Endodermal cell (in vitro differentiated cells): ENCODE results near the gene CARS2. TPM values are rescaled to one million over a fixed set of nuclear protein-coding genes. Genes with fewer than 3 reads are reported as not detected.

Experiments used
- DNase-seq: peaks from one replicate; pipeline ENCODE4 v3.0.0-alpha.2; 2017
- H3K27ac ChIP-seq: 2 replicates; pipeline ENCODE4 v1.5.1; 2013; ENCODE audit warnings: mild to moderate bottlenecking, low read depth, low read length, moderate library complexity
- H3K27me3 ChIP-seq: 2 replicates; pipeline ENCODE4 v1.6.1; 2013; ENCODE audit warnings: mild to moderate bottlenecking, low read length, moderate library complexity; ENCODE audit not compliant: insufficient read depth, control insufficient read depth, poor library complexity, severe bottlenecking
- H3K36me3 ChIP-seq: 2 replicates; pipeline ENCODE4 v1.7.0; 2013; ENCODE audit warnings: mild to moderate bottlenecking, low read length, moderate library complexity; ENCODE audit not compliant: control insufficient read depth, insufficient read depth
- H3K4me1 ChIP-seq: one replicate; pipeline ENCODE4 v1.7.0; 2013; ENCODE audit warnings: low read length; ENCODE audit not compliant: control insufficient read depth, insufficient read depth
- H3K4me3 ChIP-seq: 2 replicates; pipeline ENCODE4 v1.5.1; 2013; ENCODE audit warnings: mild to moderate bottlenecking, low read length, moderate library complexity
- H3K9ac ChIP-seq: 2 replicates; pipeline ENCODE4 v1.6.1; 2013; ENCODE audit warnings: mild to moderate bottlenecking, low read length, moderate library complexity; ENCODE audit not compliant: poor library complexity, severe bottlenecking; ENCODE audit errors: extremely low read depth
- H3K9me3 ChIP-seq: 2 replicates; pipeline ENCODE4 v1.6.1; 2013; ENCODE audit warnings: mild to moderate bottlenecking, low read length, moderate library complexity; ENCODE audit not compliant: control insufficient read depth
- H3K27ac Mint-ChIP-seq: 2 replicates; pipeline ENCODE4 v1.8.0; 2020; ENCODE audit warnings: mixed read lengths
- H3K27me3 Mint-ChIP-seq: 2 replicates; pipeline ENCODE4 v1.8.0; 2021; ENCODE audit warnings: mild to moderate bottlenecking, mixed read lengths; ENCODE audit not compliant: insufficient read depth
- H3K36me3 Mint-ChIP-seq: 2 replicates; pipeline ENCODE4 v1.8.0; 2020; ENCODE audit warnings: low read depth, mixed read lengths
- H3K4me1 Mint-ChIP-seq: 2 replicates; pipeline ENCODE4 v1.8.0; 2020; ENCODE audit warnings: mixed read lengths
- H3K4me3 Mint-ChIP-seq: 2 replicates; pipeline ENCODE4 v1.8.0; 2020; ENCODE audit warnings: mild to moderate bottlenecking, moderate library complexity, mixed read lengths
- H3K9me3 Mint-ChIP-seq: 2 replicates; pipeline ENCODE4 v1.8.0; 2020; ENCODE audit warnings: mild to moderate bottlenecking, mixed read lengths
- CTCF ChIP-seq: fragments of 200-600 bp; sonication (generic); conservative IDR thresholded peaks from 2 replicates; pipeline ENCODE4 v1.5.0; 2021; ENCODE audit warnings: antibody characterized with exemption, mild to moderate bottlenecking
- WGBS, 2 experiments: methylation state at CpG; one replicate each; pipeline versions ENCODE4 v1.1.5 to v1.1.7; 2013; ENCODE audit warnings: missing lambda C conversion rate in 2 of 2, mixed read lengths in 1 of 2; ENCODE audit not compliant: insufficient coverage in 1 of 2, insufficient read length in 1 of 2; 5-methylcytosine and 5-hydroxymethylcytosine counted together
- total RNA-seq, 2 donors: library from RNA; stranded (reverse); fragmentation: NEBNext Ultra II Directional in 1 of 2; extraction: Animal tissue kit (Norgen Biotek cat#: 25700) in 1 of 2; gene quantifications; 2 replicates in 1 of 2; 3 replicates in 1 of 2; pipeline ENCODE4 v1.2.1, GENCODE V29; 2021

The CARS2 gene
- total RNA-seq, 2 donors from 2014 or later: 53.0 to 53.2 TPM

DNA sequence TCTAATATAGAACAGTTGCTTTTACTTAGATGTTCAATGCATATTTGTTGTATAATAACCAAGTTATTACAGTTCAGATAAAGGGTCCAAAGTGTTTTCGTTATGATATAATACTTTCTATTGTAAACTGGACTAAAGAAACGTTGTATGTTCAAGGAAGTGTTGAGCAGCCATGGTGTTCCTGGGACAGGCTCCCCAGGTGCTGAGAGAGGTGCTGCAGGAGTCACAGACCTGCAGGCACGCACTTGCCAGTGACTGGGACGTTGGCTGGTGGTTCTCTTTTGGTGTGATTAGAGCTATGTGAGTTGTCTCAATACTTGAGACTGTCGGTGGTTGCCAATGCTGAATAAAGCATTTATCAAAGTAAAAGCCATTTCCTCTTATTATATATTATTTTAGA lies 17.1 kb upstream of the CARS2 start:
- Histone ChIP-seq H3K4me1 (no peaks in the 10 kb centered on the region), H3K27ac (no peak overlapping the region), H3K9me3 (no peaks in the 10 kb centered on the region), H3K4me3 (no peak overlapping the region), H3K9ac (no peak overlapping the region), H3K36me3 (peaks cover 38% of the 10 kb centered on the region), H3K27me3 (no peaks in the 10 kb centered on the region)
- no peak for DNase-seq
- H3K4me3 Mint-ChIP-seq: no peak overlapping the region
- H3K27ac Mint-ChIP-seq: no peak overlapping the region
- TF ChIP-seq CTCF: no peak
- peaks cover 25% of the 10 kb centered on the region for H3K36me3 Mint-ChIP-seq
- 87% methylated on average over 3 to 4 of the region's 5 CpGs for WGBS, 2 experiments
- H3K9me3 Mint-ChIP-seq: no peaks in the 10 kb centered on the region
- H3K4me1 Mint-ChIP-seq: peaks cover under 1% of the 10 kb centered on the region
- H3K27me3 Mint-ChIP-seq: no peaks in the 10 kb centered on the region

GRCh38 chr13:110719036-110719710 lies 13.3 kb upstream of the CARS2 start:
- Histone ChIP-seq H3K4me3 (no peak overlapping the region), H3K36me3 (peaks cover 38% of the 10 kb centered on the region), H3K4me1 (no peaks in the 10 kb centered on the region), H3K9me3 (no peaks in the 10 kb centered on the region), H3K27me3 (no peaks in the 10 kb centered on the region), H3K9ac (no peak overlapping the region), H3K27ac (no peak overlapping the region)
- WGBS, 2 experiments: 96 to 97% methylated on average over 52 to 61 of the region's 61 CpGs
- Mint-ChIP-seq H3K27me3 (no peaks in the 10 kb centered on the region), H3K36me3 (peaks cover 23% of the 10 kb centered on the region), H3K4me3 (no peak overlapping the region), H3K27ac (no peak overlapping the region), H3K4me1 (peaks cover 11% of the 10 kb centered on the region), H3K9me3 (no peaks in the 10 kb centered on the region)
- no peak for DNase-seq
- no peak for TF ChIP-seq CTCF

GRCh38 chr13:110716247-110716515 lies 10.3 kb upstream of the CARS2 start:
- peak overlapping the region; percentile 99 for H3K4me3 Mint-ChIP-seq
- H3K27ac Mint-ChIP-seq: peak overlapping the region; percentile 92
- 1 to 2% methylated on average over 11 to 12 of the region's 12 CpGs for WGBS, 2 experiments
- Histone ChIP-seq H3K4me3 (peak overlapping the region; percentile 89), H3K27me3 (no peaks in the 10 kb centered on the region), H3K9ac (peak overlapping the region; percentile 81), H3K4me1 (no peaks in the 10 kb centered on the region), H3K9me3 (no peaks in the 10 kb centered on the region), H3K27ac (no peak overlapping the region), H3K36me3 (peaks cover 22% of the 10 kb centered on the region)
- H3K36me3 Mint-ChIP-seq: peaks cover 20% of the 10 kb centered on the region
- no peaks in the 10 kb centered on the region for H3K9me3 Mint-ChIP-seq
- H3K4me1 Mint-ChIP-seq: peaks cover 16% of the 10 kb centered on the region
- no peak for DNase-seq
- no peaks in the 10 kb centered on the region for H3K27me3 Mint-ChIP-seq
- TF ChIP-seq CTCF: no peak
